Smooth muscle cell (in vitro differentiated cells): ENCODE data around the gene ZNF814. TPM values are rescaled to one million over a fixed set of nuclear protein-coding genes. Genes with fewer than 3 reads are reported as not detected.

Experiments used
- DNase-seq: peaks from one replicate; lab custom pipeline; 2025; ENCODE audit not compliant: unreplicated experiment; lab: John Stamatoyannopoulos, UW
- H2AFZ ChIP-seq: fragments of 200-600 bp; sonication (generic); 2 replicates; pipeline ENCODE4 v1.6.0; 2016; ENCODE audit warnings: antibody characterized with exemption, low read depth, mild to moderate bottlenecking
- H3F3A ChIP-seq: fragments of 200-600 bp; sonication (generic); 2 replicates; pipeline ENCODE4 v1.6.0; 2017; ENCODE audit warnings: antibody characterized with exemption, low read depth
- H3K27ac ChIP-seq: fragments of 200-600 bp; sonication (generic); 2 replicates; pipeline ENCODE4 v1.5.1; 2016; ENCODE audit warnings: low read depth, mild to moderate bottlenecking
- H3K27me3 ChIP-seq: fragments of 200-600 bp; sonication (generic); 2 replicates; pipeline ENCODE4 v1.6.1; 2016; ENCODE audit warnings: low read depth, mild to moderate bottlenecking
- H3K36me3 ChIP-seq: fragments of 200-600 bp; sonication (generic); 2 replicates; pipeline ENCODE4 v1.5.1; 2016; ENCODE audit warnings: low read depth
- H3K4me1 ChIP-seq: fragments of 200-600 bp; sonication (generic); 2 replicates; pipeline ENCODE4 v1.5.1; 2016; ENCODE audit warnings: low read depth
- H3K4me2 ChIP-seq: fragments of 200-600 bp; sonication (generic); 2 replicates; pipeline ENCODE4 v1.6.0; 2016; ENCODE audit warnings: mild to moderate bottlenecking
- H3K4me3 ChIP-seq: fragments of 200-600 bp; sonication (generic); 2 replicates; pipeline ENCODE4 v1.5.1; 2016; ENCODE audit warnings: mild to moderate bottlenecking
- H3K79me2 ChIP-seq: fragments of 200-600 bp; sonication (generic); 2 replicates; pipeline ENCODE4 v1.6.0; 2016; ENCODE audit warnings: low read depth, mild to moderate bottlenecking
- H3K9ac ChIP-seq: fragments of 200-600 bp; sonication (generic); 2 replicates; pipeline ENCODE4 v1.6.0; 2016; ENCODE audit warnings: low read depth
- H3K9me3 ChIP-seq: fragments of 200-600 bp; sonication (generic); replicated peaks from 2 replicates; pipeline ENCODE4 v1.5.1; 2016; ENCODE audit warnings: low read depth
- H4K20me1 ChIP-seq: fragments of 200-600 bp; sonication (generic); 2 replicates; pipeline ENCODE4 v1.6.0; 2016; ENCODE audit warnings: low read depth
- WGBS: methylation state at CpG from one replicate; pipeline ENCODE4 v1.1.7; 2016; ENCODE audit warnings: low lambda C conversion rate; 5-methylcytosine and 5-hydroxymethylcytosine counted together
- polyA plus RNA-seq: library from polyadenylated mRNA; unstranded; fragments of >200 nt; fragmentation: Nextera tagmentation; extraction: Ambion mirVana; gene quantifications from 2 replicates; pipeline ENCODE4 v1.2.1, GENCODE V29; 2016
- total RNA-seq: library from RNA; depleted of rRNA; stranded (reverse); fragments of >200 nt; gene quantifications from 2 replicates; pipeline ENCODE4 v1.2.3, GENCODE V29; 2014
- TF ChIP-seq, protein P1 (sequence below): fragments of 200-600 bp; sonication (generic); IDR thresholded peaks from 2 replicates; pipeline ENCODE4 v1.5.1; 2017; ENCODE audit warnings: borderline replicate concordance, mild to moderate bottlenecking, antibody characterized with exemption; ENCODE audit not compliant: insufficient read depth, poor library complexity, severe bottlenecking

Gene ZNF814
- total and polyA plus RNA-seq, 2 experiments from 2014 or later, result 9.7 to 16.7 TPM

DNA sequence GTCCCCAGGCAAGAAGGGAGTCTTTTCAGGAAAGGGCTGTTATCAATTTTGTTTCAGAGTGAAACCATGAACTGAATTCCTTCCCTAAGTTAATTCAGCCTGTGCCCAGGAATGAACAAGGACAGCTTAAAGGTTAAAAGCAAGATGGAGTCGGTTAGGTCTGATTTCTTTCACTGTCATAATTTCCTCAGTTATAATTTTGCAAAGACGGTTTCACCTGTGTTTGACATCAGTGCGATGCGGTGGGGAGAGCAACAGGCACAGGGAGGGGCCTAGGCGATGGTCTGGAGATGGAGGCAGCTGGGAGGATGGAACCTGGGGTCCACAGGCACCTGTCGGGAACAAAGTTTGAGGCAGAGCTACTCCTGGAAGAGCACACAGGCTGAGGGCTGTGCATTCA, 68.2 kb downstream of the ZNF814 start:
- Histone ChIP-seq H3K9ac (peak overlapping the region; percentile 95), H3K9me3 (no peaks in the 10 kb centered on the region), H3K36me3 (no peaks in the 10 kb centered on the region), H3K27me3 (no peaks in the 10 kb centered on the region), H3K27ac (peak overlapping the region; percentile 87), H3F3A (no peaks in the 10 kb centered on the region), H3K4me2 (peak overlapping the region; percentile 86), H3K4me3 (peak overlapping the region; percentile 91), H3K79me2 (peaks cover 65% of the 10 kb centered on the region), H2AFZ (no peak overlapping the region), H3K4me1 (peaks cover 12% of the 10 kb centered on the region), H4K20me1 (peaks cover 50% of the 10 kb centered on the region)
- DNase-seq, result no peak
- WGBS, result 83% methylated on average over 6 of the region's 6 CpGs
- TF ChIP-seq, protein P1, sequence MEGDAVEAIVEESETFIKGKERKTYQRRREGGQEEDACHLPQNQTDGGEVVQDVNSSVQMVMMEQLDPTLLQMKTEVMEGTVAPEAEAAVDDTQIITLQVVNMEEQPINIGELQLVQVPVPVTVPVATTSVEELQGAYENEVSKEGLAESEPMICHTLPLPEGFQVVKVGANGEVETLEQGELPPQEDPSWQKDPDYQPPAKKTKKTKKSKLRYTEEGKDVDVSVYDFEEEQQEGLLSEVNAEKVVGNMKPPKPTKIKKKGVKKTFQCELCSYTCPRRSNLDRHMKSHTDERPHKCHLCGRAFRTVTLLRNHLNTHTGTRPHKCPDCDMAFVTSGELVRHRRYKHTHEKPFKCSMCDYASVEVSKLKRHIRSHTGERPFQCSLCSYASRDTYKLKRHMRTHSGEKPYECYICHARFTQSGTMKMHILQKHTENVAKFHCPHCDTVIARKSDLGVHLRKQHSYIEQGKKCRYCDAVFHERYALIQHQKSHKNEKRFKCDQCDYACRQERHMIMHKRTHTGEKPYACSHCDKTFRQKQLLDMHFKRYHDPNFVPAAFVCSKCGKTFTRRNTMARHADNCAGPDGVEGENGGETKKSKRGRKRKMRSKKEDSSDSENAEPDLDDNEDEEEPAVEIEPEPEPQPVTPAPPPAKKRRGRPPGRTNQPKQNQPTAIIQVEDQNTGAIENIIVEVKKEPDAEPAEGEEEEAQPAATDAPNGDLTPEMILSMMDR, result no peak

DNA sequence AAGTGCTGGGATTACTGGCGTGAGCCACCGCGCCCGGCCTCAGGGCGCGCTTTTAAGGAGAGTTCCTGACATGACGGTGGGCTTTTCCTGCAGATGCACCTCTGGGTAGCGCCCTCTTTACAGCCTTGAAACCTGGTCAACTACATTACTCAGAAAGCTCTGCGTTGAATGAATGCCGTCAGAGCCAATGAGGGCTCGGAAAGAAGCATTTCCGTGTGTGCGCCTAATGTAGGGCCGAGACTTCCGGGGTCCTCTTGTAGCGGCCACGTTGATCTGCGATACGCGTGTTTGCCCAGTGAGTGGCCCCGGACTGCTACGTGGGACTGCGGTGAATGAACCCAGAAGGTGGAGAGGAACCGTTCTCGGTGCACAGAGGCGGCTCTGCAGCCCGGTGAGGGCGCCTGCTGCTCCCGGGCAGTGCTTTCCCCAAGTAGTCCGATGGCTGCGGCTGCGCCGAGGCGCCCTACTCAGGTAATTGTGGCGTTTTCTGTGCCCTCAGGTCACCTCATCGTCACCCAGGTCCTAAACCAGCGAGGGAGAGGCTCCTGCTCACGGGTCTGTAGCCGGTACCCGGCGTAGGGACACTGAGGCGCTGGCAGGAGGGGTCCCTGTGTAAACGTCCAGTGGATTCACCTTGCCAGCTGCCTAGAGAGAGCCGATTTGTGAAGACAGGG, 69.2 kb downstream of the ZNF814 start:
- Histone ChIP-seq H3K9me3 (no peaks in the 10 kb centered on the region), H3K4me2 (peak overlapping the region; percentile 86), H3K27me3 (no peaks in the 10 kb centered on the region), H3K27ac (peak overlapping the region; percentile 87), H3F3A (no peaks in the 10 kb centered on the region), H3K36me3 (no peaks in the 10 kb centered on the region), H3K79me2 (peaks cover 55% of the 10 kb centered on the region), H3K4me3 (peak overlapping the region; percentile 91), H3K4me1 (peaks cover 12% of the 10 kb centered on the region), H2AFZ (peak overlapping the region; percentile 66), H4K20me1 (peaks cover 40% of the 10 kb centered on the region), H3K9ac (peak overlapping the region; percentile 95)
- peak; percentile 28 for DNase-seq
- 2% methylated on average over 44 of the region's 44 CpGs for WGBS
- TF ChIP-seq, protein P1, result no peak

DNA sequence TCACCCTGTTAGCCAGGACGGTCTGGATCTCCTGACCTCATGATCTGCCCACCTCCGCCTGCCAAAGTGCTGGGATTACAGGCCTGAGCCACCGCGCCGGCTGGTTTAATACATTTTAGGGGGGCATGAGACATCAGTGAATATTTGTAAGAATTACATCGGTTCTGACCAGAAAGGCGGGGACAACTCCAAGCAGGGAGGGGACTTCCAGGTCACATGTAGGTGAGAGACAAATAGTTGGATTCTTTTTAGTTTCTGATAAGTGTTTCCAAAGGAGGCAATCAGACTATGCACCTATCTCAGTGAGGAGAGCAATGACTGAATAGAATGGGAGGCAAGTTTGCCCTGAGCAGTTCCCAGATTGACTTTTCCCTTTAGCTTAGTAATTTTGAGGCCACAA, 70.5 kb downstream of the ZNF814 start:
- DNase-seq, result no peak
- Histone ChIP-seq H3K27ac (peak overlapping the region; percentile 87), H3K27me3 (no peaks in the 10 kb centered on the region), H3K4me2 (no peak overlapping the region), H3K4me3 (no peak overlapping the region), H3K36me3 (no peaks in the 10 kb centered on the region), H3K4me1 (peaks cover 12% of the 10 kb centered on the region), H3K9ac (no peak overlapping the region), H3F3A (no peaks in the 10 kb centered on the region), H3K9me3 (no peaks in the 10 kb centered on the region), H3K79me2 (peaks cover 52% of the 10 kb centered on the region), H2AFZ (no peak overlapping the region), H4K20me1 (peaks cover 27% of the 10 kb centered on the region)
- 75% methylated on average over 7 of the region's 7 CpGs for WGBS
- TF ChIP-seq, protein P1, result no peak

DNA sequence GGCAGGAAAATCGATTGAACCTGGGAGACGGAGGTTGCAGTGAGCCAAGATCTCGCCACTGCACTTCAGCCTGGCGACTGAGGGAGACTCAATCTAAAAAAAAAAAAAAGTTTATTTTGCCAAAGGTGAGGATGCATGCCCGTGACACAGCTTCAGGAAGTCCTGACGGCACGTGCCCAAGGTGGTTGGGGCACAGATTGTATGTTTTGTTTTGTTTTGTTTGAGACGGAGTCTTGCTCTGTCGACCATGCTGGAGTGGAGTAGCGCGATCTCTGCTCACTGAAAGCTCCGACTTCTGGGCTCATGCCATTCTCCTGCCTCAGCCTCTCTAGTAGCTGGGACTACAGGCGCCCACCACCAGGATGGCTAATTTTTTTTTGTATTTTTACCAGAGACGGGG, 70.9 kb downstream of the ZNF814 start:
- Histone ChIP-seq H3F3A (no peaks in the 10 kb centered on the region), H3K4me1 (peaks cover 12% of the 10 kb centered on the region), H3K27ac (peak overlapping the region; percentile 87), H3K36me3 (no peaks in the 10 kb centered on the region), H3K9ac (no peak overlapping the region), H2AFZ (no peak overlapping the region), H3K4me2 (no peak overlapping the region), H3K4me3 (no peak overlapping the region), H4K20me1 (peaks cover 25% of the 10 kb centered on the region), H3K9me3 (no peaks in the 10 kb centered on the region), H3K79me2 (peaks cover 49% of the 10 kb centered on the region), H3K27me3 (no peaks in the 10 kb centered on the region)
- 93% methylated on average over 14 of the region's 14 CpGs for WGBS
- no peak for DNase-seq
- TF ChIP-seq, protein P1, result no peak
